SU-DHL-6 (cell line): Measurements from ENCODE around the gene TPSB2.

ENCODE experiments used
- H2AFZ ChIP-seq: fragments of 200-600 bp; sonication (generic); 2 replicates; pipeline ENCODE4 v1.6.1; 2014; ENCODE audit warnings: low read depth, mild to moderate bottlenecking, moderate library complexity, mixed read lengths, antibody characterized with exemption, low read length; ENCODE audit not compliant: severe bottlenecking
- H3F3A ChIP-seq: fragments of 200-600 bp; shearing (Covaris generic); 2 replicates; pipeline ENCODE4 v1.6.0; 2016; ENCODE audit warnings: antibody characterized with exemption, mild to moderate bottlenecking; ENCODE audit not compliant: insufficient read depth
- H3K27ac ChIP-seq: fragments of 200-600 bp; sonication (generic); 2 replicates; pipeline ENCODE4 v1.5.1; 2016; ENCODE audit warnings: low read depth, mild to moderate bottlenecking, low read length, moderate library complexity, mixed read lengths
- H3K27me3 ChIP-seq: fragments of 200-600 bp; sonication (generic), shearing (Covaris generic); 2 replicates; pipeline ENCODE4 v1.6.0; 2014; ENCODE audit warnings: mild to moderate bottlenecking, low read length
- H3K36me3 ChIP-seq: fragments of 200-600 bp; sonication (generic); 2 replicates; pipeline ENCODE4 v1.6.1; 2014; ENCODE audit warnings: mild to moderate bottlenecking, low read length, mixed read lengths
- H3K4me2 ChIP-seq: fragments of 300-600, 200-600 bp; shearing (Covaris generic), sonication (generic); 2 replicates; pipeline ENCODE4 v1.6.0; 2014; ENCODE audit warnings: low read length, low read depth, mild to moderate bottlenecking; ENCODE audit not compliant: poor library complexity, severe bottlenecking
- H3K4me3 ChIP-seq: fragments of 200-600 bp; sonication (generic); 2 replicates; pipeline ENCODE4 v1.5.1; 2014; ENCODE audit warnings: antibody characterized with exemption, low read length, mild to moderate bottlenecking, mixed read lengths; ENCODE audit not compliant: insufficient read depth, poor library complexity, severe bottlenecking
- H3K79me2 ChIP-seq: fragments of 200-600 bp; sonication (generic); 2 replicates; pipeline ENCODE4 v1.6.1; 2014; ENCODE audit warnings: mild to moderate bottlenecking, low read length, moderate library complexity; ENCODE audit not compliant: insufficient read depth
- H3K9ac ChIP-seq: fragments of 200-600 bp; sonication (generic); 2 replicates; pipeline ENCODE4 v1.7.0; 2014; ENCODE audit warnings: mild to moderate bottlenecking, low read length
- H3K9me2 ChIP-seq: fragments of 200-600 bp; sonication (generic); replicated peaks from 2 replicates; pipeline ENCODE4 v1.6.1; 2014; ENCODE audit warnings: low read length; ENCODE audit not compliant: insufficient read depth
- H3K9me3 ChIP-seq: fragments of 200-600 bp; sonication (generic); 2 replicates; pipeline ENCODE4 v1.6.1; 2014; ENCODE audit warnings: low read length, mixed read lengths; ENCODE audit not compliant: insufficient read depth
- H4K20me1 ChIP-seq: fragments of 200-600 bp; sonication (generic); 2 replicates; pipeline ENCODE4 v1.6.1; 2014; ENCODE audit warnings: low read depth, mild to moderate bottlenecking, antibody characterized with exemption, low read length, moderate library complexity, mixed read lengths
- CTCF ChIP-seq: fragments of 200-600 bp; sonication (generic); IDR thresholded peaks from one replicate; pipeline ENCODE4 v1.5.1; 2017; ENCODE audit warnings: antibody characterized with exemption, mild to moderate bottlenecking, low read length, moderate library complexity; ENCODE audit not compliant: insufficient read depth, poor library complexity, severe bottlenecking
- EZH2phosphoT487 ChIP-seq: fragments of 200-600 bp; sonication (generic), shearing (Covaris generic); conservative IDR thresholded peaks from 2 replicates; pipeline ENCODE4 v1.6.1; 2018; ENCODE audit warnings: mild to moderate bottlenecking, antibody characterized with exemption, low read length, moderate library complexity, mixed read lengths

The TPSB2 gene

GRCh38 chr16:1213231-1213630 is 16.8 kb downstream of the TPSB2 start:
- TF ChIP-seq CTCF (no peak), EZH2phosphoT487 (no peak)
- Histone ChIP-seq H2AFZ (no peak overlapping the region), H3K9me3 (no peaks in the 10 kb centered on the region), H3K9ac (no peak overlapping the region), H3K36me3 (no peaks in the 10 kb centered on the region), H3K27ac (no peak overlapping the region), H3K9me2 (no peaks in the 10 kb centered on the region), H3K4me2 (no peak overlapping the region), H3F3A (no peaks in the 10 kb centered on the region), H3K79me2 (no peaks in the 10 kb centered on the region), H4K20me1 (no peaks in the 10 kb centered on the region), H3K27me3 (no peaks in the 10 kb centered on the region), H3K4me3 (no peak overlapping the region)

GRCh38 chr16:1212616-1213194 is 17.3 kb downstream of the TPSB2 start:
- Histone ChIP-seq H3K9ac (no peak overlapping the region), H3K79me2 (no peaks in the 10 kb centered on the region), H3K4me3 (no peak overlapping the region), H4K20me1 (no peaks in the 10 kb centered on the region), H3K27ac (no peak overlapping the region), H3K9me3 (no peaks in the 10 kb centered on the region), H3K4me2 (no peak overlapping the region), H2AFZ (no peak overlapping the region), H3K27me3 (no peaks in the 10 kb centered on the region), H3K9me2 (no peaks in the 10 kb centered on the region), H3F3A (no peaks in the 10 kb centered on the region), H3K36me3 (no peaks in the 10 kb centered on the region)
- TF ChIP-seq CTCF (no peak), EZH2phosphoT487 (no peak)

- H3K9ac ChIP-seq, result no peak overlapping the region
- no peaks in the 10 kb centered on the region for H3K9me2 ChIP-seq
- H3K4me3 ChIP-seq, result no peak overlapping the region
- H3K27ac ChIP-seq, result no peak overlapping the region
- no peaks in the 10 kb centered on the region for H4K20me1 ChIP-seq
- no peaks in the 10 kb centered on the region for H3F3A ChIP-seq
- H3K27me3 ChIP-seq, result no peaks in the 10 kb centered on the region
- H3K9me3 ChIP-seq, result no peaks in the 10 kb centered on the region
- no peak overlapping the region for H3K4me2 ChIP-seq
- H3K79me2 ChIP-seq, result no peaks in the 10 kb centered on the region
- H2AFZ ChIP-seq, result no peak overlapping the region
- no peaks in the 10 kb centered on the region for H3K36me3 ChIP-seq
- TF ChIP-seq EZH2phosphoT487 (no peak), CTCF (no peak)
Observed at GRCh38 chr16:1211451-1212268, 18.3 kb downstream of the TPSB2 start.
